IMR-90 (cell line): Measurements from ENCODE around the gene ITFG1. TPM values are rescaled to one million over a fixed set of nuclear protein-coding genes. Genes with fewer than 3 reads are reported as not detected.

Experiments
- ATAC-seq: fragments of 200-7000 bp; cut with Tn5 transposase; 2 replicates; pipeline ENCODE4 v1.9.1; 2020; ENCODE audit warnings: low read depth, mild to moderate bottlenecking, moderate library complexity
- BruUV-seq: library from RNA; stranded (reverse); fragments of 400-500 nt; replicated peaks from 2 replicates; lab custom pipeline; 2021; lab: Mats Ljungman, UMichigan
- CTCF ChIA-PET: fragments of 300-600 bp; formaldehyde crosslinking; extraction: SDS; loops from one replicate; lab custom pipeline; 2021; ENCODE audit warnings: antibody characterized with exemption; lab: Yijun Ruan, JAX
- POLR2A ChIA-PET: fragments of 300-600 bp; sonication (Branson Sonifier 250); formaldehyde crosslinking; loops from one replicate; lab custom pipeline; 2022; ENCODE audit warnings: antibody characterized with exemption; ENCODE audit not compliant: unreplicated experiment; lab: Charles Lee
- DNase-seq: peaks from one replicate; pipeline ENCODE4 v3.0.0; 2013
- H2AFZ ChIP-seq: replicated peaks from 2 replicates; pipeline ENCODE3; 2013; ENCODE audit warnings: low read length, mild to moderate bottlenecking; ENCODE audit not compliant: poor library complexity
- H2AK5ac ChIP-seq: 2 replicates; pipeline ENCODE4 v1.6.1; 2013; ENCODE audit warnings: low read depth, low read length, inconsistent platforms
- H2AK9ac ChIP-seq: replicated peaks from 2 replicates; pipeline ENCODE3; 2013; ENCODE audit warnings: mild to moderate bottlenecking, low read depth, low read length, moderate library complexity; ENCODE audit not compliant: poor library complexity
- H2BK120ac ChIP-seq: 2 replicates; pipeline ENCODE4 v1.6.1; 2013; ENCODE audit warnings: low read depth, low read length, inconsistent platforms
- H2BK15ac ChIP-seq: 3 replicates; pipeline ENCODE4 v1.6.1; 2013; ENCODE audit warnings: low read depth, low read length, inconsistent platforms
- H2BK20ac ChIP-seq: 2 replicates; pipeline ENCODE4 v1.6.1; 2013; ENCODE audit warnings: low read depth, mild to moderate bottlenecking, inconsistent platforms, low read length, moderate library complexity
- H2BK5ac ChIP-seq: 2 replicates; pipeline ENCODE4 v1.6.1; 2013; ENCODE audit warnings: mild to moderate bottlenecking, low read depth, low read length, inconsistent platforms; ENCODE audit not compliant: poor library complexity, severe bottlenecking
- H3K14ac ChIP-seq: replicated peaks from 2 replicates; pipeline ENCODE4 v1.6.1; 2013; ENCODE audit warnings: low read depth, low read length, inconsistent platforms
- H3K18ac ChIP-seq: 2 replicates; pipeline ENCODE4 v1.6.1; 2013; ENCODE audit warnings: low read depth, low read length, control low read depth
- H3K23ac ChIP-seq: 2 replicates; pipeline ENCODE4 v1.6.1; 2013; ENCODE audit warnings: low read depth, low read length, inconsistent platforms
- H3K27ac ChIP-seq: 2 replicates; pipeline ENCODE4 v1.5.1; 2013; ENCODE audit warnings: mild to moderate bottlenecking, control low read depth, low read length; ENCODE audit not compliant: insufficient read depth
- H3K27me3 ChIP-seq: 2 replicates; pipeline ENCODE4 v1.6.1; 2013; ENCODE audit warnings: low read length; ENCODE audit not compliant: control insufficient read depth, insufficient read depth
- H3K36me3 ChIP-seq: 2 replicates; pipeline ENCODE4 v1.6.1; 2013; ENCODE audit warnings: low read length, mixed read lengths; ENCODE audit not compliant: control insufficient read depth, insufficient read depth
- H3K4ac ChIP-seq: 2 replicates; pipeline ENCODE4 v1.6.1; 2013; ENCODE audit warnings: low read depth, low read length, inconsistent platforms
- H3K4me1 ChIP-seq: 2 replicates; pipeline ENCODE4 v1.6.1; 2013; ENCODE audit warnings: low read length, mixed read lengths; ENCODE audit not compliant: control insufficient read depth, insufficient read depth
- H3K4me2 ChIP-seq: 2 replicates; pipeline ENCODE4 v1.6.1; 2013; ENCODE audit warnings: low read depth, mild to moderate bottlenecking, control low read depth, low read length, moderate library complexity
- H3K4me3 ChIP-seq: 2 replicates; pipeline ENCODE4 v1.5.1; 2013; ENCODE audit warnings: low read depth, mild to moderate bottlenecking, control low read depth, low read length, moderate library complexity; ENCODE audit not compliant: insufficient read depth
- H3K56ac ChIP-seq: 2 replicates; pipeline ENCODE4 v1.6.1; 2013; ENCODE audit warnings: low read length, inconsistent platforms; ENCODE audit not compliant: insufficient read depth; ENCODE audit errors: extremely low read depth
- H3K79me1 ChIP-seq, 2 experiments: 2 replicates each; pipeline ENCODE4 v1.6.1; 2013; ENCODE audit warnings: low read length in 2 of 2, inconsistent platforms in 1 of 2, low read depth in 1 of 2
- H3K9ac ChIP-seq: 2 replicates; pipeline ENCODE4 v1.6.1; 2013; ENCODE audit warnings: low read depth, low read length, control low read depth
- H3K9me1 ChIP-seq: 2 replicates; pipeline ENCODE4 v1.6.1; 2013; ENCODE audit warnings: low read length, inconsistent platforms; ENCODE audit not compliant: insufficient read depth
- H3K9me3 ChIP-seq: 2 replicates; pipeline ENCODE4 v1.6.1; 2013; ENCODE audit warnings: low read length; ENCODE audit not compliant: control insufficient read depth, insufficient read depth
- H4K20me1 ChIP-seq: 2 replicates; pipeline ENCODE4 v1.6.1; 2013; ENCODE audit warnings: low read length, inconsistent platforms; ENCODE audit not compliant: insufficient read depth
- H4K5ac ChIP-seq: 2 replicates; pipeline ENCODE4 v1.6.1; 2013; ENCODE audit warnings: mild to moderate bottlenecking, low read depth, low read length, control low read depth
- H4K8ac ChIP-seq, 2 experiments: 2 replicates each; pipeline ENCODE4 v1.6.1; 2013; ENCODE audit warnings: low read depth in 2 of 2, low read length in 2 of 2, control low read depth in 1 of 2, inconsistent platforms in 1 of 2
- H4K91ac ChIP-seq: 2 replicates; pipeline ENCODE4 v1.6.1; 2013; ENCODE audit warnings: low read depth, low read length, inconsistent platforms; ENCODE audit not compliant: insufficient read depth
- MAZ ChIP-seq: IDR thresholded peaks from 2 replicates; pipeline ENCODE4 v1.6.1; 2012; ENCODE audit warnings: low read depth, mild to moderate bottlenecking, low read length, improper control_type of control experiment, moderate library complexity, borderline replicate concordance
- POLR2A ChIP-seq: IDR thresholded peaks from 2 replicates; pipeline ENCODE4 v1.6.1; 2012; ENCODE audit warnings: mild to moderate bottlenecking, low read depth, low read length
- RAD21 ChIP-seq: IDR thresholded peaks from 2 replicates; pipeline ENCODE4 v1.6.1; 2012; ENCODE audit warnings: low read length, improper control_type of control experiment
- RFX5 ChIP-seq: IDR thresholded peaks from 2 replicates; pipeline ENCODE4 v1.8.0; 2012; ENCODE audit warnings: low read depth, mild to moderate bottlenecking, low read length, moderate library complexity
- SMC3 ChIP-seq: fragments of 150-350 bp; IDR thresholded peaks from 2 replicates; pipeline ENCODE4 v1.6.1; 2016; ENCODE audit warnings: low read depth, mild to moderate bottlenecking, antibody characterized with exemption, low read length, moderate library complexity
- WGBS, 2 experiments: methylation state at CpG; one replicate each; pipeline versions ENCODE4 v1.1.5 to v1.1.7; 2013; ENCODE audit warnings: missing lambda C conversion rate in 2 of 2; ENCODE audit not compliant: insufficient read length in 1 of 2; ENCODE audit errors: extremely low coverage in 2 of 2; 5-methylcytosine and 5-hydroxymethylcytosine counted together
- dilution Hi-C: fragments of 300-500 bp; cut with HindIII; formaldehyde crosslinking; loops from one replicate; pipeline ENCODE4 v1.14.3; 2018; ENCODE audit warnings: low sequenced_read_pairs; ENCODE audit not compliant: unreplicated experiment
- in situ Hi-C: fragments of 300-500 bp; cut with MboI; formaldehyde crosslinking; loops from 3 replicates; pipeline ENCODE4 v1.14.3; 2019; ENCODE audit warnings: low sequenced_read_pairs, inconsistent platforms, mixed read lengths
- intact Hi-C: fragments of 100-400 bp; cut with micrococcal nuclease; formaldehyde crosslinking; loops from 2 replicates; pipeline ENCODE4 v1.10.0; 2022
- polyA plus RNA-seq, 3 experiments: library from polyadenylated mRNA; depleted of rRNA; stranded (reverse); fragments of >200 nt; gene quantifications; 2 replicates each; pipeline ENCODE4 v1.2.3, GENCODE V29; 2012; ENCODE audit warnings: low replicate concordance in 1 of 3
- total RNA-seq: library from RNA; depleted of rRNA; stranded (reverse); fragments of >200 nt; gene quantifications from 2 replicates; pipeline ENCODE4 v1.2.3, GENCODE V29; 2012
- TF ChIP-seq, protein P1 (sequence below): fragments of 150-350 bp; IDR thresholded peaks from 2 replicates; pipeline ENCODE4 v1.6.1; 2017; ENCODE audit warnings: mild to moderate bottlenecking, antibody characterized with exemption, low read length, low read depth
- TF ChIP-seq, protein P2 (sequence below): conservative IDR thresholded peaks from 2 replicates; pipeline ENCODE4 v1.5.1; 2012; ENCODE audit warnings: mild to moderate bottlenecking, low read depth, low read length, improper control_type of control experiment

The ITFG1 gene
- total and polyA plus RNA-seq, 2 of the 4 experiments (the other 2 are of a cell fraction) = 54.3 to 60.4 TPM

DNA sequence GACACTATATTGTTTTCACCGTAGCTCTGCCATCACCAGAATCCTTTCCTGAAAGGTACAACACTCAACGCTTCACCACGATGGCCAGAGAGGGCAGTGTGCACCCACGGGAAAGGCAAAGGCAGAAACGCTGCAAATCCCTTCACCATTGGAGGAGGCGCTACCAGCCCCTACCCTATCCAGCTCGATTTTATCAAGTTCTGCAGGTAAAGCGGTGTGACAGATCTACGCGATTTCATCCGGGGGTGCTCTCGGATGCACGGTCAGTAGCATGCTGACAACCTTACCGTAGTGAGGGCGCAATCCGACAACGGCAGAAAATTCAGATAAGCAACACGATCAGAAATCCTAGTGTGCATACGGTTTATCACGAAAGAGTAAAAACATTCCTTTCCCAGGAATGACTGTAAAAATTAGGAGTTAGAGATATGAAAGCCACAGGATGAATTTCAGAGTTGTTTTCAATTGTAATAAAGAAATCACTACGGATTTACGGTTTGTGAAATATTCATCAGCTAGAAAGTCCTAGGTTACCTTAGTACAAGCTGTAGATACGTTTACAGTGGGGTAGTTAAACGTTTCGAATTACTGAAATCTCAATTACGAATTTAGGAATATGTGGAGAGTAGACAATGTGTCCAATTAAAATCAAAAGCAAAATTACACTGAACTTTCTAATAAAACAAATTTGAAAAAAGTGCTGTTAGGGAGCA is 318.9 kb downstream of the ITFG1 start:
- peak overlapping the region; percentile 30; the same call in 1 of the 2 replicates for H3K9ac ChIP-seq
- no peak overlapping the region for H2AK5ac ChIP-seq
- H3K4me2 ChIP-seq = peak overlapping the region; percentile 95
- no peak overlapping the region for H2BK20ac ChIP-seq
- no peak overlapping the region for H2BK15ac ChIP-seq
- no peak overlapping the region for H2BK120ac ChIP-seq
- no peak overlapping the region for H3K14ac ChIP-seq
- peak; percentile 94 for TF ChIP-seq RAD21
- TF ChIP-seq SMC3 = peak; percentile 64
- no peak for TF ChIP-seq RFX5
- TF ChIP-seq, protein P1, sequence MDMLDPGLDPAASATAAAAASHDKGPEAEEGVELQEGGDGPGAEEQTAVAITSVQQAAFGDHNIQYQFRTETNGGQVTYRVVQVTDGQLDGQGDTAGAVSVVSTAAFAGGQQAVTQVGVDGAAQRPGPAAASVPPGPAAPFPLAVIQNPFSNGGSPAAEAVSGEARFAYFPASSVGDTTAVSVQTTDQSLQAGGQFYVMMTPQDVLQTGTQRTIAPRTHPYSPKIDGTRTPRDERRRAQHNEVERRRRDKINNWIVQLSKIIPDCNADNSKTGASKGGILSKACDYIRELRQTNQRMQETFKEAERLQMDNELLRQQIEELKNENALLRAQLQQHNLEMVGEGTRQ = no peak
- TF ChIP-seq, protein P2, sequence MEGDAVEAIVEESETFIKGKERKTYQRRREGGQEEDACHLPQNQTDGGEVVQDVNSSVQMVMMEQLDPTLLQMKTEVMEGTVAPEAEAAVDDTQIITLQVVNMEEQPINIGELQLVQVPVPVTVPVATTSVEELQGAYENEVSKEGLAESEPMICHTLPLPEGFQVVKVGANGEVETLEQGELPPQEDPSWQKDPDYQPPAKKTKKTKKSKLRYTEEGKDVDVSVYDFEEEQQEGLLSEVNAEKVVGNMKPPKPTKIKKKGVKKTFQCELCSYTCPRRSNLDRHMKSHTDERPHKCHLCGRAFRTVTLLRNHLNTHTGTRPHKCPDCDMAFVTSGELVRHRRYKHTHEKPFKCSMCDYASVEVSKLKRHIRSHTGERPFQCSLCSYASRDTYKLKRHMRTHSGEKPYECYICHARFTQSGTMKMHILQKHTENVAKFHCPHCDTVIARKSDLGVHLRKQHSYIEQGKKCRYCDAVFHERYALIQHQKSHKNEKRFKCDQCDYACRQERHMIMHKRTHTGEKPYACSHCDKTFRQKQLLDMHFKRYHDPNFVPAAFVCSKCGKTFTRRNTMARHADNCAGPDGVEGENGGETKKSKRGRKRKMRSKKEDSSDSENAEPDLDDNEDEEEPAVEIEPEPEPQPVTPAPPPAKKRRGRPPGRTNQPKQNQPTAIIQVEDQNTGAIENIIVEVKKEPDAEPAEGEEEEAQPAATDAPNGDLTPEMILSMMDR = peak; percentile 95
- 0 out of 2 replicates have a peak, but pooled peaks have one; percentile 33 for TF ChIP-seq POLR2A
- TF ChIP-seq MAZ = peak; percentile 13; the same call in 1 of the 2 replicates
- ATAC-seq (peak; percentile 59), DNase-seq (peak; percentile 83)
- H4K8ac ChIP-seq = no peak overlapping the region
- WGBS, 2 experiments = 0% methylated on average over 11 of the region's 26 CpGs; no CpG with 5 or more reads in 1 of the 2 experiments
- H3K9me1 ChIP-seq = no peaks in the 10 kb centered on the region
- H3K18ac ChIP-seq = no peak overlapping the region
- peak overlapping the region; percentile 62 for H3K4me3 ChIP-seq
- H3K36me3 ChIP-seq = no peaks in the 10 kb centered on the region
- ChIA-PET CTCF (interaction anchor here (0.6 to 3.7 kb wide), 30 partner anchors 9 to 1023 kb away, joined by 3 to 26 read pairs (median 5); partner anchors contain the start of gene ABCC12), POLR2A (interaction anchor here (0.5 to 0.6 kb wide), 2 partner anchors 87 to 164 kb away, joined by 3 to 8 read pairs; no protein-coding TSS in a partner anchor)
- H3K56ac ChIP-seq = no peak overlapping the region
- H3K4ac ChIP-seq = no peak overlapping the region
- H4K20me1 ChIP-seq = no peaks in the 10 kb centered on the region
- H2AFZ ChIP-seq = peak overlapping the region; percentile 94
- H4K5ac ChIP-seq = no peak overlapping the region
- no peaks in the 10 kb centered on the region for H3K27me3 ChIP-seq
- dilution Hi-C loops (no loop called here), intact Hi-C loops (loop anchor here (1.0 to 10.0 kb wide), 13 partner anchors 105 to 1490 kb away; partner anchors contain the start of genes ABCC11 and LONP2), in situ Hi-C loops (no loop called here)
- H3K27ac ChIP-seq = no peak overlapping the region
- no peak overlapping the region for H4K91ac ChIP-seq
- peak overlapping the region; percentile 85 for H2AK9ac ChIP-seq
- H3K23ac ChIP-seq = peak overlapping the region; percentile 53; the same call in 1 of the 2 replicates
- peaks cover 9 to 26% of the 10 kb centered on the region in 2 experiments for H3K79me1 ChIP-seq
- H3K9me3 ChIP-seq = no peaks in the 10 kb centered on the region
- H2BK5ac ChIP-seq = no peak overlapping the region
- H3K4me1 ChIP-seq = no peaks in the 10 kb centered on the region
- no TSS peak for BruUV-seq
